ENCODE results near the gene TMEM37. TPM values are rescaled to one million over a fixed set of nuclear protein-coding genes. Genes with fewer than 3 reads are reported as not detected.

TMEM37 gene
- total and polyA plus RNA-seq, 2 of the 13 experiments (the other 11 are each of a cell fraction or from before 2014, with no cell fraction given): 37.7 to 115 TPM

- TF ChIP-seq GMEB1 (CRISPR knock-in tag; IDR thresholded peaks at IDR 0.05; ENCODE audit: borderline replicate concordance): peak; percentile 18; the same call in 1 of the 2 replicates
- TF ChIP-seq SALL2 (CRISPR knock-in tag; IDR thresholded peaks at IDR 0.05): 0 out of 2 replicates have a peak, but pooled peaks have one; percentile 4
- TF ChIP-seq, protein P1, sequence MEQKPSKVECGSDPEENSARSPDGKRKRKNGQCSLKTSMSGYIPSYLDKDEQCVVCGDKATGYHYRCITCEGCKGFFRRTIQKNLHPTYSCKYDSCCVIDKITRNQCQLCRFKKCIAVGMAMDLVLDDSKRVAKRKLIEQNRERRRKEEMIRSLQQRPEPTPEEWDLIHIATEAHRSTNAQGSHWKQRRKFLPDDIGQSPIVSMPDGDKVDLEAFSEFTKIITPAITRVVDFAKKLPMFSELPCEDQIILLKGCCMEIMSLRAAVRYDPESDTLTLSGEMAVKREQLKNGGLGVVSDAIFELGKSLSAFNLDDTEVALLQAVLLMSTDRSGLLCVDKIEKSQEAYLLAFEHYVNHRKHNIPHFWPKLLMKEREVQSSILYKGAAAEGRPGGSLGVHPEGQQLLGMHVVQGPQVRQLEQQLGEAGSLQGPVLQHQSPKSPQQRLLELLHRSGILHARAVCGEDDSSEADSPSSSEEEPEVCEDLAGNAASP (CRISPR knock-in tag; IDR thresholded peaks at IDR 0.05; ENCODE audit: borderline replicate concordance): no peak; the same call in 1 of the 2 replicates
- 0 out of 2 replicates have a peak, but pooled peaks have one; percentile 74 for TF ChIP-seq SSRP1 (CRISPR knock-in tag; IDR thresholded peaks at IDR 0.05)
- TF ChIP-seq ASH2L (IDR thresholded peaks at IDR 0.05; ENCODE audit: insufficient read length, low read depth, low read length): no peak
- TF ChIP-seq KLF6 (CRISPR knock-in tag; IDR thresholded peaks at IDR 0.05): peak; percentile 84
- 0 out of 2 replicates have a peak, but pooled peaks have one; percentile 61 for TF ChIP-seq EEA1 (CRISPR knock-in tag; IDR thresholded peaks at IDR 0.05; ENCODE audit: borderline replicate concordance)
- TF ChIP-seq GLI4 (CRISPR knock-in tag; IDR thresholded peaks at IDR 0.05; ENCODE audit: borderline replicate concordance): 0 out of 2 replicates have a peak, but pooled peaks have one; percentile 34
- TF ChIP-seq EED (CRISPR knock-in tag; IDR thresholded peaks at IDR 0.05): peak; percentile 85; the same call in 1 of the 2 replicates
- TF ChIP-seq ZNF563 (CRISPR knock-in tag; IDR thresholded peaks at IDR 0.05): peak; percentile 84
- no peak; the same call in 1 of the 2 replicates for TF ChIP-seq ZNF674 (CRISPR knock-in tag; IDR thresholded peaks at IDR 0.05; ENCODE audit: low read depth)
- TF ChIP-seq, protein P2, sequence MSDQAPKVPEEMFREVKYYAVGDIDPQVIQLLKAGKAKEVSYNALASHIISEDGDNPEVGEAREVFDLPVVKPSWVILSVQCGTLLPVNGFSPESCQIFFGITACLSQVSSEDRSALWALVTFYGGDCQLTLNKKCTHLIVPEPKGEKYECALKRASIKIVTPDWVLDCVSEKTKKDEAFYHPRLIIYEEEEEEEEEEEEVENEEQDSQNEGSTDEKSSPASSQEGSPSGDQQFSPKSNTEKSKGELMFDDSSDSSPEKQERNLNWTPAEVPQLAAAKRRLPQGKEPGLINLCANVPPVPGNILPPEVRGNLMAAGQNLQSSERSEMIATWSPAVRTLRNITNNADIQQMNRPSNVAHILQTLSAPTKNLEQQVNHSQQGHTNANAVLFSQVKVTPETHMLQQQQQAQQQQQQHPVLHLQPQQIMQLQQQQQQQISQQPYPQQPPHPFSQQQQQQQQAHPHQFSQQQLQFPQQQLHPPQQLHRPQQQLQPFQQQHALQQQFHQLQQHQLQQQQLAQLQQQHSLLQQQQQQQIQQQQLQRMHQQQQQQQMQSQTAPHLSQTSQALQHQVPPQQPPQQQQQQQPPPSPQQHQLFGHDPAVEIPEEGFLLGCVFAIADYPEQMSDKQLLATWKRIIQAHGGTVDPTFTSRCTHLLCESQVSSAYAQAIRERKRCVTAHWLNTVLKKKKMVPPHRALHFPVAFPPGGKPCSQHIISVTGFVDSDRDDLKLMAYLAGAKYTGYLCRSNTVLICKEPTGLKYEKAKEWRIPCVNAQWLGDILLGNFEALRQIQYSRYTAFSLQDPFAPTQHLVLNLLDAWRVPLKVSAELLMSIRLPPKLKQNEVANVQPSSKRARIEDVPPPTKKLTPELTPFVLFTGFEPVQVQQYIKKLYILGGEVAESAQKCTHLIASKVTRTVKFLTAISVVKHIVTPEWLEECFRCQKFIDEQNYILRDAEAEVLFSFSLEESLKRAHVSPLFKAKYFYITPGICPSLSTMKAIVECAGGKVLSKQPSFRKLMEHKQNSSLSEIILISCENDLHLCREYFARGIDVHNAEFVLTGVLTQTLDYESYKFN (CRISPR knock-in tag; conservative IDR thresholded peaks at IDR 0.05): peak; percentile 96
- 0 out of 2 replicates have a peak, but pooled peaks have one; percentile 82 for TF ChIP-seq ZNF468 (CRISPR knock-in tag; IDR thresholded peaks at IDR 0.05)
- TF ChIP-seq MAZ (IDR thresholded peaks at IDR 0.05; ENCODE audit: borderline replicate concordance, low read depth, low read length): no peak; the same call in none of the 2 replicates
- peak; percentile 70 for TF ChIP-seq MAZ (CRISPR knock-in tag; IDR thresholded peaks at IDR 0.05; ENCODE audit: low read depth)
Observed at GRCh38 chr2:119487434-119488244, 56.0 kb downstream of the TMEM37 start (continued).

Data from HepG2 (cell line).